OCI-LY1 (cell line): Measurements from ENCODE around the gene TTC16.

Experiments used
- CTCF ChIP-seq: fragments of 200-600 bp; sonication (generic), shearing (Covaris generic); IDR thresholded peaks from 2 replicates; pipeline ENCODE4 v1.5.1; 2017; ENCODE audit warnings: mild to moderate bottlenecking, antibody characterized with exemption, low read length, moderate library complexity, mixed read lengths
- EZH2 ChIP-seq: fragments of 200-600 bp; sonication (generic), shearing (Covaris generic); IDR thresholded peaks from 2 replicates; pipeline ENCODE4 v1.8.0; 2017; ENCODE audit warnings: borderline replicate concordance, mixed run types, mild to moderate bottlenecking, antibody characterized with exemption, low read length, moderate library complexity, mixed read lengths

- no peak for TF ChIP-seq CTCF
- TF ChIP-seq EZH2: no peak
Measured at GRCh38 chr9:127667127-127667844, 48.6 kb upstream of the TTC16 start.
